Activated CD8-positive, alpha-beta memory T cell treated with anti-CD3 and anti-CD28 coated beads for 48 hours (primary cell): ENCODE results near the gene CPLANE2.
"Not testable (repeated sequence)": the region's sequence is repeated elsewhere in the genome, so short reads cannot be mapped to it uniquely, and the experiment has no call there.

Source experiments
- DNase-seq, 3 experiments: peaks; one replicate each; pipeline ENCODE4 v3.0.0-alpha.2; 2020; ENCODE audit warnings: low read depth in 2 of 3, low spot score in 2 of 3

CPLANE2 gene, protein sequence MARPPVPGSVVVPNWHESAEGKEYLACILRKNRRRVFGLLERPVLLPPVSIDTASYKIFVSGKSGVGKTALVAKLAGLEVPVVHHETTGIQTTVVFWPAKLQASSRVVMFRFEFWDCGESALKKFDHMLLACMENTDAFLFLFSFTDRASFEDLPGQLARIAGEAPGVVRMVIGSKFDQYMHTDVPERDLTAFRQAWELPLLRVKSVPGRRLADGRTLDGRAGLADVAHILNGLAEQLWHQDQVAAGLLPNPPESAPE

DNA sequence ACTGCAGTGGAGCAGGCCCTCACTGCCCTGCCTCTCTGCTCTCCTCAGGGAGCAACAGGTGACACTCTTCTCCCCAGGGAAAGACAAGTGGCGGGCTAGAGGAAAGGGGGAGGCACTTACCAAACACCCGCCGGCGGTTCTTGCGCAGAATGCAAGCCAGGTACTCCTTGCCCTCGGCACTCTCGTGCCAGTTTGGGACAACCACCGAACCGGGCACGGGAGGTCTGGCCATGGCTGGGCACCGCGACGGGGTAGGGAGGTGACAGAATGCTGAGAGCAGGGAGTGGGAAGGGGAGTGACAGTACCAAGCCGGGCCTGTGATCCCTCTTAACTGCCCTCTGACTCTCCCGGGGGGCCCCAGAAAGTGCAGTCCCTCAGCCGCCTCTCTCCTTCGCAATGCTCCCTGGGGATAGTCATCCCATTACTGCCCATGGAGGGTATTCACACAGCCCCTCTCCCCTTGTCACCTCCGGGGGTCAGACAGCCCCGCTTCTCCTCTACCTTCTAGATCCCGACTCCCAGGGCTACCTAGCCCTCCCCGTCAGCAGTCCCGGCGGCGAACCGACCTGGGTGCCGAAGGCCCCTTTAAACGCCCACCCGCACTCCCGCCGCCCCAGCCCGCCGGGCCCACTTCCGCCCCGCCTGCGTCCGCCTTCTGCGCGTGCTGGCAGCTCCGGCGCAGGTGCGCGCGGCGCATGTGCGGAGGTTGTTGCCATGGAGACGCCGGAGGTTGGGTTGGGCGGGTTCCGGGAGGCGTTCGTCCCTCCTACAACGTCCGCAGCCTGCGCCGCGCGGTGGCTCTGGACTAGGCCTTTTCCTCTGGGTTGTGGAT, at the start of gene CPLANE2:
CPLANE2 (minus strand) TSS at position 673 of the 832 bp plus-strand sequence; CDS start at position 232, 441 bp downstream.
- peak; percentile 87 to 95 (median 94) for DNase-seq

DNA sequence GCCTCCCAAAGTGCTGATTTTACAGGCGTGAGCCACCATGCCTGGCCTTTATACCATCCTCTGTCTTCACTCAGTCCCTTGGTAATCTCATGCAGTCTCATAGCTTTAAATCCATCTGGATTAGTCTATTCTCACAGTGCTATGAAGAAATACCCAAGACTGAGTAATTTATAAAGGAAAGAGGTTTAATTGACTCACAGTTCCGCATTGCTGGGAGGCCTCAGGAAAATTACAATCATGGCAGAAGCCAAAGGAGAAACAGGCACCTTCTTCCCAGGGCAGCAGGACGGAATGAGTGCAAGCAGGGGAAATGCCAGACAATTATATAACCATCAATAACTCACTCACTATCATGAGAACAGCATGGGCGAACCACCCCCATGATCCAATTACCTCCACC, 49.1 kb upstream of the CPLANE2 start:
- DNase-seq, result no peak

DNA sequence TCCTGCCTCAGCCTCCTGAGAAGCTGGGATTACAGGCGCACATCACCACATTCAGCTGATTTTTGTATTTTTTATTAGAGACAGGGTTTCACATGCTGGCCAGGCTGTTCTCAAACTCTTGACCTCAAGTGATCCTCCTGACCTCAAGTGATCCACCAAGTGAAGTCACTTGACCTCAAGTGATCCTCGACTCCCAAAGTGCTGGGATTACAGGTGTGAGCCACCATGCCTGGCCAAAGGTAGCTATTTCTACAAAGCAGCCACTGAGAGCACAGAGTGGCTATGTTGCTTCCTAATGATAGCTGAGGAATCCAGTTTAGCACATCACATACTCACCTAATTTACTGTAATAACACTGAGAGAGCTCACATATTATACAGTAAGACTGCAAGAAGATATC, 44.8 kb upstream of the CPLANE2 start:
- DNase-seq, result no peak

DNA sequence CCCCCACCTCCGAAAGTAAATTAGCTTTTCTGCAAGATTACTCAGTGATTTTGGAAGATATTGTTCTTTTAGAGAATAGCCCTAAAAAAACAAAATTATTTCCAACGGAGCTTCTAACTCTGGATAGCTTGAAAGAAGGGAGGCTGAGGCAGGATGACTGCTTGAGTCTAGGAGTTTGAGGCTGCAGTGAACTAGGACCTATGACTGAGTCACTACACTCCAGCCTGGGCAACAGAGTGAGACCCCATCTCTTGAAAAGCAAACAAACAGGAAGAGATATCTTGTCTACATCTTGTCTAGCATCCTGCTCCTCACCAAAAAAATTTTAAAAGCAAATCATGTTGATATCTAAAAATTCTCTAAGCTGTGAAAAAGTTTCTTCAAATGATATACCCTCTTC, 42.2 kb upstream of the CPLANE2 start:
- DNase-seq, result no peak

DNA sequence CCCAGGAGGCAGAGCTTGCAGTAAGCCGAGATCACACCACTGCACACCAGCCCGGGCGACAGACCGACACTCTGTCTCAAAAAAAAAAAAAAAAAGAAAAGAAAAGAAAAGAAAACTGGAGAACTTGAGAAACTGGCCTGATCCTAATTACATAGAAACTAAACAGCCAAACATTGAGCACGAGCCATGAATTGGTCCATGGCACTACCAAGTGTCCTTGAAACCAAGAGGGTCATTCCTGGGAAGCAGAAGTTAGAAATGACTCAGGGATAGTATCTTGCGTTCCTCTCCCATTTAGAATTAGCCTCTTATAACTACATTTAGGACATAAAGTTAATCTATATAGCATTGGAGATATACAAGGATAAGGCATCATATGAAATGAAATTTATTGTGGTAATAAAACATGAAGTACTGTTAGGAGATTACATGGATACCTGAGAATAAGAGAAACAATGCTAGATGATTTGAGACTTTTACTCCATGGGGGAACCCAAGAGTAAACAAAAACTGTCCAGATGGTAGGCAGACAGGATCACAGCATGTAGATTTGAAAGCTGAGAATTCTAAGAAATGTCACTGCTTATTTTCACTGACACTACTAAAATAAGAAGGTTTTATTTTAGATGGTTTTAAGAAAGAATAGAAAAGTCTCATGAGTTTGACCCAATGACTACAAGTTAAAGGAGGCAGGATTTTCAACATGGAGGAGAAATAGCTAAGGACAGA, 39.5 kb upstream of the CPLANE2 start:
- no peak for DNase-seq

DNA sequence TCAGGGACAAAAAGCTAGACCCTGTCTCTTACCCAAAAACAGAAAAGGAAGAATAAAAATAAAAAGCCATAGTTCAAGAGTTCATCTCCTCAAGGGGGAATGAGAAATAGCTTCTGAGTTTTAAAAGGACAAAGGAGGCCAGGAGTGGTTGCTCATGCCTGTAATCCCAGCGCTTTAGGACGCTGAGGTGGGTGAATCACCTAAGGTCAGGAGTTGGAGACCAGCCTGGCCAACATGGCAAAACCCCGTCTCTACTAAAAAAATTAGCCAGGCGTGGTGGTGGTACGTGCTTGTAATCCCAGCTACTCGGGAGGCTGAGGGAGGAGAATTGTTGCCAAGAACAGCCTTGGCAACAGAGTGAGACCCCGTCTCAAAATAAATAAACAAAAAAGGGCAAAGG, 38.6 kb upstream of the CPLANE2 start:
- no peak for DNase-seq

DNA sequence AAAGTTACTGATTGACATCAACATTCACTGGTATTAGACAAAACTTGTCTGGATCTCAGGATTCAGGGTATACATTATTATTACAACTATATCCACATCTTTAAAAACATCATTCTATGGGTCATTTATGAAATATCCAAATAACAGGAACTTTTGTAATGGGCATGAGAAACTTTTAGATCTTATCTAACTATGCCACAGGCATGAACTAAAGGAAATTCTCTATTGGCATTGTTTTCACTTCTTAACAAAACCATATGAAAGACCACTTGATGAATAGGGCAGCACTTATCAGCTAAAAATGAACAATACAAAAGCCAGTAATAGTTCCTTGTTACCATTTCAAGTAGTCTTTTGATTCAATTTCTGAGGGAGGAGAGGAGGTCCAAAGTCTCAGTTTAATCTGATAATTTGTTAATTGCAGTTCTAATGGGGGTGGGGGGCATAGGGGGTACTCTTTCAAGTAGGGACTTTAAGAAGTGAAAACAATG, 30.8 kb upstream of the CPLANE2 start:
- DNase-seq, result no peak

DNA sequence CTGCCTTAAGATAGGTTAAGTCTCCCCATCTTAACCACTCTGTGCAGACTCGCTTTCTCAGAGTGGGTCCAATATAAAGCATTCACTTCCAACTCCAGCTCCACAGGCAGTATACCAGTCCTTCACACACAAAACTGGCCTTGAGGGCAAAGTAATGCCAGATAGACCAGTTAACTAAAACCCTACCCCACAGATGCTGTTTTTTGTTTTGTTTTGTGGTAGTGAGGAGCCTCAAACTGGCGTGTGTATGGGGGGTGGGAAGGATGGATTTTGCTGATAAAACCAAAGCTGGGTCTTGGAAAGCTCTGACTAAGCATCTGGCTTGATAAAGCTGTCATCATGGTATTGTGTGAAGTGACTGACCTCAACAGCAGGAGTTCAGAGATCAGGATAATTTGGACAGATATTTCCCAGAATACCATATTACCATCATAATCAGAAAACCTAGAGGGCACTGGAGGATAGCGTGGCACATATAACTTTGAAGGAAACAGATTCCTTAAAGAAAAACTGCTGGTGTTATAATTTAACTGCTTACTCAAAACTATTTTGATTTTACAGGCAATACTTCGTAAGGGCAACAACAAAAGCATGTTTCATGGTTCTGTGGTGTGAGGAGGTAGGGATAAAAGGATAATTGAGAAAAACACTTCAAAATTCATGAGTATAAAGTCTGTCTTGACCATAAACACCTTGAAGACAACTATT, 29.6 kb upstream of the CPLANE2 start:
- DNase-seq, result no peak

DNA sequence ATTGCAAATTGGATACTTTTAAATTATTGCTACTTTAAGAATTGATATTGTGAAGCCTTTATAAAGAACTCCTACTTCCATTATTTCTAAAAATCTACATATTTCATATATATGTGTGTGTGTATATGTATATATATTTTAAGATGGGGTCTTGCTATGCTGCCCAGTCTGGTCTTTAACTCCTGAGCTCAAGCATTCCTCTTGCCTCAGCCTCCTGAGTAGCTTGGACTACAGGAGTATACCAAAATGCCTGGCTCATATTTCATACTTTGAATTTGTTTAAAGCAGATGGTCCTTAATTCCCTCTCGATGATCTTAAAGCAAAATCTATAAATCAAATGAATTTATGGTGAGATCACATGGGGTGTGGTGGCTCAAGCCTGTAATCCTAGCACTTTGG, 25.1 kb upstream of the CPLANE2 start:
- no peak for DNase-seq

DNA sequence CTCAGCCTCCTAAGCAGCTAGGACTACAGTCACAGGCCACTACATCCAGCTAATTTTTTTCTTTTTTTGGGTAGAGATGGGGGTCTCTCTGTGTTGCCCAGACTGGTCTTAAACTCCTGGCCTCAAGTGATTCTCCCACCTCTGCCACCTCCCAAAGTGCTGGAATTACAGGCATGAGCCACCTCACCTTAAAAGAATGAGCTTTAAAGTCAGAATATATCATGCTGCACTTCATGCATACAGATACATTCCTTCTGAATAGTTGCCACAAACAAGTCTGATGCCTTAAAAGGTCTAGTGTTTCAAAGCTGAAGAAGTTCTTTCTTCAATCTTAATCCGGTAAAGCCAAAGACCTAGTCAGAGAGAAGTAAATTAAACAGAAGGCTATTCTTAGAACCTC, 23.8 kb upstream of the CPLANE2 start:
- DNase-seq, result no peak

DNA sequence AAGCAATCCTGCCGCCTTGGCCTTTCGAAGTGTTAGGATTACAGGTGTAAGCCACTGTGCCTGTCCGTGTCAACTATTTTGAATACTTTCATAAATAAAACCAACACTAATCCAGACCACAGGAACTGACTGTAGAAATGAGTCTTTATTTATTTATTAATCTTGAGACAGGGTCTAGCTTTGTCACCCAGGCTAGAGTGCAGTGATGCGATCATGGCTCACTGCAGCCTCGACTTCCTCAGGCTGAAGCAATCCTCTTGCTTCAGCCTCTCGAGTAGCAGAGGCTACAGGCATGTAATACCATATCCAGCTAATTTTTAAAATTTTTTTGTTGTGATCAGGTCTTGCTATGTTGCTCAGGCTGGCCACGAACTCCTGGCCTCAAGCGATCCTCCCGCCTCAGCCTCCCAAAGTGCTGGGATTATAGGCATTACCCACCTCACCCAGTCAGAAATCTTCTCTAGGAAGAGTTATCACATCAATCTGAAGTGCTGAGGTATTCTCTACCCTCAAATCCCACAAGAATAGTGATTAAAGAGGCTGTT, 21.7 kb upstream of the CPLANE2 start:
- no peak for DNase-seq

DNA sequence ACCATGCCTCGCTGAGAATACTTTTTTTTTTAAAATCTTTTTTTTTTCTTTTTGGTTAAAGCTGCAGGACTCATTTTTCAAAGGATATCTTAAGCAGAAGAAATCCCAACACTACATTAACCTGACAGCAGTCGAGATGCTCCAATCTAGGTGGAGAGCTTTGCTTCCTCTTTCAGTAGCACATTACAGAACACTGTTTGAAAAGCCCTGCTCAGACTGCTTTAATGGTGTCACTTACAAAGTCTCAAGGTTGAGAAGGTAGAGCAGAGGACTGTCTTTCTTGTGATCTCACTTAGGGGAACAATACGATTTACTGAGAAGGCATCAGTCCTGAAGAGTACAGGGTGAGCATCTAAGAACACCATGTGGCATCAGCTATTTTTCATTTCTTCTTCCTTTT, 21.0 kb upstream of the CPLANE2 start:
- no peak for DNase-seq

DNA sequence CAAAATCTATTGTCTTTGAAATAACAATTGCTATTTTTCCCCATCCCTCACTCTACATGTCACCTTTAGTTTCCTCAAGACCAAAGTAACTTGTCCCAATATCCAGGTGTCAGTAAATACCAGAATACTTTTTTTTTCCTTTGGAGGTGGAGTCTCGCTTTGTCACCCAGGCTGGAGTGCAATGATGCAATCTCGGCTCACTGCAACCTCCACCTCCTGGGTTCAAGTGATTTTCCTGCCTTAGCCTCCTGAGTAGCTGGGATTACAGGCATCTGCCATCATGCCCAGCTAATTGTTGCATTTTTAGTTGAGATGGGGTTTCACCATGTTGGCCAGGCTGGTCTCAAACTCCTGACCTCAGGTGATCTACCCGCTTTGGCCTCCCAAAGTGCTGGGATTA, 20.6 kb upstream of the CPLANE2 start:
- not testable (repeated sequence) for DNase-seq

DNA sequence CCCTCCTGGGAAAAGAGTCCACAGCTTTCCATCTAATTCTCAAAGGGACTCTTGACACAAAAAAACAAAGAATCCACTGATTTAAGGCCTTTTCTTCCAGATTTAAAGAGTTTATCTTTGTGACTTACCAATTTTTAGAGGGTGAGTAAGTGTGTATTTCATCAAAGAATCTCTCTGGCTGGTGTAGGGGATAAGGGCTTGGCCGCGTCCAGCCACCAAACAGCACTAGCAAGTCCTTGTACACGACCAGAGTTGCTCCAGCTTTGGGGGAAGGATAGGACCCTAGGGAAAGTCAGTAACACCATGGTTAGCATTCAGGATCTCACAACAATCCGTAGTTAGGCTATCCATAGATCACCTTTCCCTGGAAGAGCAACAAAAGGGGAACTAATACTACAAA, 19.5 kb upstream of the CPLANE2 start:
- DNase-seq, result no peak

DNA sequence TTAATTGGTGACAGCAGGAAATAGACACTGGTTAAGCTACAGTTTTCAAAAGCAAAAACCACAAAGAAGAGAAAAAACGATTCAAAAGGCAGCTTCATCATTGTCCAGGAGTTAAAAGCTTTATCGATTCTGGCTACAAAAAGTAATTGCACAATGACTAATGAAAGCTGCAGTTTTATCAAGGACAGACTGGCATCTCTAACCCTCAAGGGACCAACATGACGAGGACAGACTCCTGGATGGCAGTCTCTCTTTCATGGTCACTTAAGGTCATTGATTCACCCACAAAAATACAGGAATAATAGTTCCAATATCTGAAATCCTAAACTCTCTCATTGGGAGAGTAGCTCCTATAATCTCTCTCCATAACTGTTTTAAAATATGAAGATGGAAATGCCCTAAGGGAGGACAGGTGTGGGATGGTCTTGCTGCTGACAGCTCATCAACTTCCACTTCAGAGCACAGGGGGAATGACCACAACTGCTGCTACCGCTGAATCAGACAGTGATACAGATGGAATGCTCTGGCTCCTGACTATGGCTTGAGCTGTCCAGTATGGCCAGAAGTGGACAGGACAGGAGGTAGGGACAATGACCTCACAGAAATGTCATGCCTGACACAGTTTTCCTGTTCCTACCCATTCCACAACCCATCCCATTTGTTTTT, 17.4 kb upstream of the CPLANE2 start:
- DNase-seq, result no peak

DNA sequence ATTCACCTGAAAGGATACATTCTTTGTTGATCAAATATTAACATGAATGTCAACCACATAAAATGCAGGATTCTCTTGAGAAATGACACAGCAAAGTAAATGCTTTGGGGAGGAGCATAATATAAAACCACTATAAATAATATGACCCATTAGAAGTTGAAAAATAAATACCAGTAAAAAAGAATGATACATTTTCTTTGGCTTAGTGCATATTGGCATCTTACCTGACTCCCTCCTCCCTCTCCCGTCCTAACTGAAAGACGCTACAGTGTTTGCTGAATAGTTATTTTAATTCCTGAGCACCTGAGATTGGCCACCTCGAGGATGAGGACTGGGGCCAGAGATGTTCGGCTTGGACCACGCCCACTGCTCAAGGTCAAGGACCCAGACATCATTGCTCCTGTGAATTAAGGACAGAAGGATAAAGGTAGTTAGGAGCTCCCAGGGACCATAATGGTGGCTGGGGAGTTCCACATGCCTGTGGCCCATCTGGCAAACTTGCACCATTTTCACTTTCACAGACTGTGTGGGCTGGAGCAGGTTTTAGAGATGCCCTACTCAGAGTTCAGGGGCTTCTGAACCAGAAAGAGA, 16.4 kb upstream of the CPLANE2 start:
- DNase-seq, result no peak

DNA sequence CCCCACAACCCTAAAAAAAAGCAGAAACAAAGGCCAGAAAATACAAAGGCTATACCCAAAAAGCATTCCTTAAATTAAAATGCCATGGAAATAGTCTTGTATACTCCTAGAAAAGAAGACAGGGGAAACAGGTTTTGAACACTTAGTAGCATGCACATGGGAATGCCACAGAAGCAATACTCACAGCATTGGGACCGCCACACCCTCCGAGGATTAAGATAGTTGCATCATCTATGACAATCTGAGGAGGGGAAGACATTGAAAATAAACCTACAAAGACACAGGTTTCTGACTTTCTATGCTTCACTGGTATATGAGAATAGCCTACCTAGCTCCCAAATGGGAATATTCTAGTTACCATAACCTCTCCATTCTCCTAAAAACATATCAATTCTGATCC, 15.9 kb upstream of the CPLANE2 start:
- no peak for DNase-seq

DNA sequence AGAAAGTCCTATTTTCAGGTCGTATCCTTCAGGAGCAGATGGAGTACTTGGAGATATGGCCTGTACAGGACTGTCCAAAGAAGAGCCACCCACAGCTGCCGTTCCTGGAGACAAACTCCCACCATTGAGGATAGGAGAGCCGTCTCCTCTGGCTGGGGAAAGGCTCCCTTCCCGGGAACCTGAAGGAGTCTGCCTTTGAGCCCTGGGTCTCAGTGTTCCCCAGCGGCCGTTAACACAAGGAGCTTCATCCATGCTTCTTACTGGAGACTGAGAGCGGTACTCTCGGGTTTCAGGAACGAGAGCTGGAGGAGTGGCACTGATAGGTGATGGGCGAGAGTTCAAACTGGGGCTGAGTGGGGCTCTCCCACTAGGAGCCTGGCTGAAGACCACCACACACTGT, 14.4 kb upstream of the CPLANE2 start:
- DNase-seq, result no peak

DNA sequence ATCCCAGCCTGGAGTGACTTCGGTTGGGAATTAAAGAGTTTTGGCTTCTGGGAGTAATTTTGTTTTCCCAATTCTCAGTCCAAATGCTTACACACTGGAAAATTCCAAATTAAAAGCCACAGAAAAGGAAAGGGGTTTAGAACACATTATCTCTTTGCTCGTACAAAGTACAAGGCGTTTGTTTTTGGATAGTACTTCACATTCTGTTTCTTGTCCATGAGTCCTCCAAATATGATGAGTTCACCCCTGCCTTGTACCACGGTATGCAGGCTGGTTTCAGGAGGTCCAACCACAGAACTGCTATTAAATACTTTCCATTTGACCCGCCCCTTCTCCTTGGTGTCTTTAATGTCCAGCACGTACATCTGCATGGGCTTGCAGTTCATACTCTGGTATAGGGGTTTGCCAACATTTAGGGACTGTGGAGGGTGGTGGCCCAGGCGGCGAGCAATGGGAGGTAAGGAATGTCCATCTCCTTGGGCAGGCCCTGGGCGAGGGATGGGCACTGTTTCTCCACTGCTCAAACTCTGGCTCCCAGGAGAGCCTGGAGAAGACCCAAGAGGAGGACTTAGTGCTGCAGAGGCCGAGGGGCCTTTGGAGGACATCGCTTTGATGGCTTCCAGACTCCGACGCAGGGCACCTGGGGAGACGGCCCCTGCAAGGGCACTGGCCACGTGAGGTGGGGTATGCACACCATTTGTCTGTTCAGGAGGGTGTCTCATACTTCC, 13.7 kb upstream of the CPLANE2 start:
- no peak for DNase-seq
